PFSK-1 (cell line): ENCODE measurements around the gene SLMAP.

Experiments used
- FOXP2 ChIP-seq: optimal IDR thresholded peaks from 2 replicates; pipeline ENCODE3; 2011; ENCODE audit warnings: borderline replicate concordance, control low read depth, inconsistent platforms; ENCODE audit not compliant: insufficient read depth; ENCODE audit errors: extremely low read length, extremely low read depth
- POLR2AphosphoS5 ChIP-seq: IDR thresholded peaks from 2 replicates; pipeline ENCODE4 v1.6.1; 2012; ENCODE audit warnings: low read depth, mild to moderate bottlenecking, control low read depth, low read length, moderate library complexity
- REST ChIP-seq, 2 experiments: IDR thresholded peaks; 2 replicates each; pipeline versions ENCODE4 v1.6.1 to v1.8.0; 2011 to 2012; ENCODE audit warnings: low read depth in 2 of 2, low read length in 2 of 2, control low read depth in 1 of 2, inconsistent platforms in 1 of 2, mild to moderate bottlenecking in 1 of 2, moderate library complexity in 1 of 2; ENCODE audit not compliant: insufficient read depth in 1 of 2
- SIN3A ChIP-seq: IDR thresholded peaks from 2 replicates; pipeline ENCODE4 v1.6.1; 2012; ENCODE audit warnings: mild to moderate bottlenecking, low read length, moderate library complexity, borderline replicate concordance; ENCODE audit not compliant: insufficient read depth
- TAF1 ChIP-seq: IDR thresholded peaks from 2 replicates; pipeline ENCODE4 v1.6.1; 2012; ENCODE audit warnings: low read length, control low read depth, borderline replicate concordance; ENCODE audit not compliant: insufficient read depth

SLMAP gene

GRCh38 chr3:57978316-57978715 is 222.2 kb downstream of the SLMAP start:
- no peak for TF ChIP-seq FOXP2
- no peak for TF ChIP-seq TAF1
- TF ChIP-seq POLR2AphosphoS5 = no peak
- TF ChIP-seq REST (IDR thresholded peaks at IDR 0.05; ENCODE audit: insufficient read depth in 1 of 2, low read depth in 2 of 2, low read length in 2 of 2) = no peak
- no peak for TF ChIP-seq SIN3A
